ENCODE measurements around the gene CHURC1. TPM values are rescaled to one million over a fixed set of nuclear protein-coding genes. Genes with fewer than 3 reads are reported as not detected.

Gene CHURC1
- total and polyA plus RNA-seq, 2 of the 8 experiments (the other 6 are each of a cell fraction or from before 2014, with no cell fraction given), result 50.2 to 59.3 TPM

DNA sequence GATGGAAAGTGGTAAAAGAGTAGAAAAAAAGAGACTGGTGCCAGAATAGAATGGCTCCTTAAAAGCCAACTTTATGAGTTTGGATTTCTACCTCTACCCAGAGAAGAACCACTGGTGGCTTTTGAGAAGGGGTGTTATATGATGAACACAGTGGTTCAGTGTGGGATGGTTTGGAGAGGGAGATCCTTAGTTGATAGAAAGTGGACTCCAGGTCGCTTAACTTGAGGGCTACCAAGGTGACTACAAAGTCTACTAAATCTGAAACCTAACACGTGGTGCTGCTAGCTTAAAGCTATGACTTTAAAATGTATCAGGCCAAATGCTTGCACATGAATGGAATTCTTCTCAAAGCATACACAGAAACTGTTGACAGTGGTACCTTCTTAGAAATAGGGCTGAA lies 42.9 kb upstream of the CHURC1 start:
- H3K23ac ChIP-seq (ENCODE audit: insufficient read length), result no peak overlapping the region
- H3K79me2 ChIP-seq (ENCODE audit: control insufficient read depth in 1 of 2, insufficient read depth in 2 of 2, low read length in 2 of 2), result no peaks in the 10 kb centered on the region
- H3K4me2 ChIP-seq (ENCODE audit: insufficient read depth in 1 of 2, low read depth in 2 of 2, low read length in 2 of 2), result no peak overlapping the region
- no peaks in the 10 kb centered on the region for H3K23me2 ChIP-seq (ENCODE audit: low read depth, low read length)
- no peak overlapping the region for H3K27ac ChIP-seq (ENCODE audit: low read depth, low read length)
- no peak overlapping the region for H2AFZ ChIP-seq (ENCODE audit: low read length)
- 80% methylated on average over 2 of the region's 2 CpGs; no CpG with 5 or more reads in 1 of the 2 experiments for WGBS, 2 experiments (ENCODE audit: extremely low coverage in 1 of 2, insufficient coverage in 1 of 2, insufficient read length in 1 of 2, insufficient replicate concordance in 2 of 2, low coverage in 1 of 2, low lambda C conversion rate in 2 of 2, missing lambda C conversion rate in 1 of 2)
- H4K5ac ChIP-seq (ENCODE audit: insufficient read length, low read depth, low read length), result no peak overlapping the region
- no peak overlapping the region for H2BK12ac ChIP-seq (ENCODE audit: low read depth, low read length)
- H3K14ac ChIP-seq (ENCODE audit: insufficient read length), result no peak overlapping the region
- H2BK120ac ChIP-seq (replicated peaks; ENCODE audit: low read depth, low read length), result no peak overlapping the region
- H2BK20ac ChIP-seq (ENCODE audit: low read length), result no peak overlapping the region
- H3K27me3 ChIP-seq (replicated peaks in 1 of 4; ENCODE audit: control insufficient read depth in 3 of 4, extremely low read depth in 1 of 4, insufficient read depth in 3 of 4, low read length in 3 of 4), result no peaks in the 10 kb centered on the region; a peak in 2 of 7 replicates
- H2AK5ac ChIP-seq (ENCODE audit: low read depth, low read length), result no peak overlapping the region
- H4K20me1 ChIP-seq (replicated peaks in 1 of 2; ENCODE audit: control insufficient read depth in 1 of 2, insufficient read depth in 2 of 2, low read length in 2 of 2), result no peaks in the 10 kb centered on the region
- DNase-seq (ENCODE audit: low read depth in 1 of 2, low spot score in 2 of 2) (no peak), FAIRE-seq (no peak)
- no peaks in the 10 kb centered on the region for H3K79me1 ChIP-seq (ENCODE audit: low read depth, low read length)
- H3K9ac ChIP-seq (replicated peaks in 1 of 4; ENCODE audit: extremely low read depth in 1 of 4, low read depth in 3 of 4, low read length in 3 of 4), result no peak overlapping the region
- H2BK15ac ChIP-seq (ENCODE audit: low read length), result no peak overlapping the region
- POLR2A ChIA-PET (ENCODE audit: partially characterized antibody), result no interaction called here
- H4K8ac ChIP-seq (ENCODE audit: extremely low read depth, insufficient read depth, low read length), result no peak overlapping the region
- no peak overlapping the region for H2BK5ac ChIP-seq (ENCODE audit: low read depth, low read length)
- no peak overlapping the region for H3K56ac ChIP-seq (replicated peaks; ENCODE audit: insufficient read length, low read depth, low read length)
- H3K4ac ChIP-seq (replicated peaks; ENCODE audit: insufficient read length, low read depth, low read length), result no peak overlapping the region
- H3K36me3 ChIP-seq (ENCODE audit: control insufficient read depth in 2 of 4, insufficient read depth in 4 of 4, low read length in 3 of 4), result no peaks in the 10 kb centered on the region
- peaks cover 0 to under 1% (median under 1%) of the 10 kb centered on the region in 4 experiments; a peak in 2 of 7 replicates for H3K4me1 ChIP-seq (replicated peaks in 1 of 4; ENCODE audit: control insufficient read depth in 3 of 4, insufficient read depth in 4 of 4, low read length in 3 of 4)
- H4K91ac ChIP-seq (replicated peaks; ENCODE audit: insufficient read length, low read length), result no peak overlapping the region
- TF ChIP-seq HDAC2 (IDR thresholded peaks at IDR 0.05; ENCODE audit: borderline replicate concordance in 1 of 2, low read depth in 2 of 2, low read length in 2 of 2), result no peak
- no peak for TF ChIP-seq CHD2 (IDR thresholded peaks at IDR 0.05; ENCODE audit: low read length)
- no peak for TF ChIP-seq CBX8 (IDR thresholded peaks at IDR 0.05; ENCODE audit: borderline replicate concordance, low read depth, low read length)
- TF ChIP-seq ASH2L (IDR thresholded peaks at IDR 0.05; ENCODE audit: low read length), result no peak
- no peak for TF ChIP-seq BRCA1 (IDR thresholded peaks at IDR 0.05; ENCODE audit: low read depth, low read length)
- no peak for TF ChIP-seq SIX5 (IDR thresholded peaks at IDR 0.05; ENCODE audit: low read depth, low read length)
- TF ChIP-seq GABPA (IDR thresholded peaks at IDR 0.05; ENCODE audit: borderline replicate concordance, insufficient read depth, low read length), result no peak
- no peak for TF ChIP-seq BCL11A (IDR thresholded peaks at IDR 0.05; ENCODE audit: low read depth in 2 of 2, low read length in 2 of 2)
- no peak for TF ChIP-seq CREB1 (IDR thresholded peaks at IDR 0.05)
- no peak for TF ChIP-seq SP4 (IDR thresholded peaks at IDR 0.05; ENCODE audit: low read length)
- no peak for TF ChIP-seq SP1 (IDR thresholded peaks at IDR 0.05; ENCODE audit: low read depth, low read length)
- no peak for TF ChIP-seq SIRT6 (IDR thresholded peaks at IDR 0.05; ENCODE audit: low read length)
- TF ChIP-seq SUZ12 (IDR thresholded peaks at IDR 0.05; ENCODE audit: low read length), result no peak
- no peak for TF ChIP-seq SIN3A (conservative IDR thresholded peaks at IDR 0.05 in 1 of 2, IDR thresholded peaks at IDR 0.05 in 1 of 2; ENCODE audit: low read depth in 1 of 2, low read length in 2 of 2)
- no peak for TF ChIP-seq GTF2F1 (IDR thresholded peaks at IDR 0.05; ENCODE audit: borderline replicate concordance, low read depth, low read length)
- no peak overlapping the region for H3K4me3 ChIP-seq (ENCODE audit: extremely low read depth in 1 of 4, insufficient read depth in 2 of 4, low read depth in 3 of 4, low read length in 4 of 4)
- no peak overlapping the region for H3K18ac ChIP-seq (ENCODE audit: extremely low read depth, low read length)
- H3K9me3 ChIP-seq (ENCODE audit: insufficient read depth in 2 of 2, low read depth in 1 of 2, low read length in 1 of 2), result no peaks in the 10 kb centered on the region
- CTCF ChIA-PET (ENCODE audit: partially characterized antibody), result no interaction called here
